HG02623 (cell line): ENCODE measurements around the gene MLKL.

ENCODE experiments used
- ATAC-seq: cut with Tn5 transposase; IDR thresholded peaks from one replicate; pipeline ENCODE4 v1.9.1; 2021; ENCODE audit warnings: moderate library complexity; ENCODE audit not compliant: unreplicated experiment

MLKL gene

DNA sequence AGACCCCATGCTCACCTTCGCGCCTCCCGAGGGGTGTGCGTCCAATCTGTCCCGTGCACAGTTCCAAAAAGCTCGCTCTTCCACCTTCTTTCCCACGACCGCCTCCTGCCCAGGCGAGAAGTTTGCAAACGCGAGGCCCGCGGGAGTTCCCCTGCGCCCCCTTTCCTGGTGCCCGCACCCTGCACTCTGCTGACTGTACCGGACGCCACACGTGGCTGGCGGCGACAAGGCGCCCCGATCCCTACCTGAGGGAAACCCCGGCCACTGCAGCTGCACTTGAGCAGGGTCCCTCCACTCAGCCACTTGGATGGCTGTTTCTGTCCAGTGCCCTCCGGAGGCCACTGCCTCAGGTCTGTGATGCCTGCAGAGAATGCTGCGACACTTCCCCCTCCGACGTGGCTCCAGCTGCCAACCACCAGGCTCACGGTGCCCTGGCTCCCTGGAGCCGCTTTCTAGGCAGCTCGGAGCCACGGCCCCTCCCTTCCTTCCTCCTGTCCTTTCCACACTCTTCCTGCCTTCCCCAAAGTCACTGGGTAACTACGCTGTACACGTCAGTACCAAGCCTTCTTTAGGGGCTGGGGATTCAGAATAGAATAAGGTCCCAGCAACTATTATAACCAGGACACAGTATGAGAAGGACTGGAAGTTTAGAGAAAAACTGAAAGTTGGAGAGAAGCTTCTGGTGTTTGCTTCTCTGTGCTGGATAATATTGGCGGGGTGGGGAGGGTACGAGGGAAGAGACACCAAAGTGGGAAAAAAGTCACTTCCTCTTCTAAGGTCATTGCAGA lies at the start of gene MLKL:
Gene MLKL, minus strand, starts transcription at position 425 of the 788 bp plus-strand sequence. CDS start 5,105 bp downstream, outside the sequence.
- peak; percentile 33 for ATAC-seq

DNA sequence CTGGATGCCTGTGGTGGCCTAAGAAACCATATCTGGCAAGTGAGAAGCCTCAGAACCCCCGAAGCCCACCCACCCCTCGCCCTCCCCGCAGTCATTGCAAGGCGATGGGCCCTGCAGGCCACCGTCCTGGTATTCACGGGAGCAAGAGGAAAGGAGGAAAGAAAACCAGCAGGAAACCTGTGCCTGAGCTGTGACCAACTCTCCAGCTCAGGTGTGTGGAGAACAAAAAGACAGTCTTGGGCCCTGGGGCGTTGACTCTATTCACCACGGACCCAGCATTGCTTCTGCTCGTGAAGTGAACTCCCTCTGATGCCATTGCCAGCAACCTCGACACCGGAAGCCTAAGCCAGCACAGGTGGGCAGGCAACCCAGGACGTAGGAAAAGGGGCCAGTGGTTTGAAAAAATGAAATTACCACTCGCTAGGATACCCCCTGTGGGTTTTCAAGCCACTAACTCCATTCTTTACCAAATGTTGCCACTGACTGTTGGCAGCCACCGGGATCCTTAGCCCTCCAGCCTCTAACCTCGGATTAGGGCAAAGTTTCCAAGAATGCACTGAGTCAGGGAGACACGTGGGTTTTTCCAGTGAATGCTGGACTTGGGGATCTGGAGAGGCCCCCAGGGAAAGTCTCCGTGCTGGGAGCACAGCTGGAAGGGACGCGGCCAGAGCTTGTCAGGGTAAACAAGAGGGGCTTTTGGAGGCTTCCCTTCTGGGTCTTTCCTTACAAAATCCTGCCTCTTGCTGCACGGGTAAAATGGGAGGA lies 48.8 kb upstream of the MLKL start:
- no peak for ATAC-seq

- no peak for ATAC-seq
Observed at GRCh38 chr16:74748616-74749026, 48.0 kb upstream of the MLKL start.

GRCh38 chr16:74747716-74748615 lies 47.3 kb upstream of the MLKL start:
- no peak for ATAC-seq

GRCh38 chr16:74745926-74746325 lies 45.3 kb upstream of the MLKL start:
- no peak for ATAC-seq

DNA sequence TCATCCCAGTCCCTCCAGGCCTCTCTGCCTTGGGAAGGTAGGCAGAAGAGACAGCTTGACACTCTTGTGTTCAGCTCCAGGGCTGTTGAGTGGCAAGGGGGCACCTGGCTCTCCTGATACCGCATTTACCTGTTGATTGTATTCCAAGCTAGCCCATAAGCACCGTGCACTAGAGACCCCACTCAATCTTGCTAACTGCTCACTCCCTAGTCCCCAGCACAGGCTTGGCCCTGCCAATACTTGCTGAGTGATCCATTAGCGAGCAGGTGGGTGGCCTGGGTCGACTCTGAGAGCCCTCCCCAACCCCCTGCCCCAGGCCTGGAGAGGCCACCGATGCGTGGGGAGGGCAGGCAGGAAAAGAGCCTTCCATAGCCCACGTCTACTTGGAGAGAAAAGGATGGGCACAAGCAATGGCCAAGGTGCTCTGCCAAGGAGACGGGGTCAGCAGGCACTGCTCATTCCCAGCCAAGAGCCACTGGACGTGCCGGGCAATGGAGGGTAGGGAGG lies 44.5 kb upstream of the MLKL start:
- ATAC-seq, result no peak

- ATAC-seq, result no peak
Observed at GRCh38 chr16:74744566-74744965, 43.9 kb upstream of the MLKL start.

- no peak for ATAC-seq
Observed at GRCh38 chr16:74743668-74744299, 43.1 kb upstream of the MLKL start.

- no peak for ATAC-seq
Observed at GRCh38 chr16:74743045-74743667, 42.5 kb upstream of the MLKL start.

DNA sequence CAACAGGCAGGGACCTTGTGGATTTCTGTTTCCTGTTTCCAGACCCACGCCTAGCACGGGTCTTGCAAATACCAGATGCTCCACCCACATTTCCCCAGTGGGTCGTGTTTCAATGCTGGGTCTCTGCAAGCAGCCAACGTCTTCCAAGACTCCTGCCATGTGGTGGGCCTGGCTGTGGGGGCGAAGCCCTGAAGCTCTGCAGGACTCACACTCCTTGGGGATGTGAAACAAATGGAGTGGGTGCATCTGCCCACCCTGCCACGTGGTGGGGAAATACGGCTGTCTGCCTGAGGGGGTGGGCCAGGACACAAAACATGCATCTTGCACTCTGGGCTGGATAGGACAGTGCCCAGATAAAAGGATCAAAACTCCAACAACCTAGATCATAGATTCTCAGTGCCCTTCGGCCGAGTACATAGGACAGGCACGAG lies 41.4 kb upstream of the MLKL start:
- no peak for ATAC-seq

GRCh38 chr16:74740795-74741304 lies 40.2 kb upstream of the MLKL start:
- no peak for ATAC-seq

- ATAC-seq, result no peak
Observed at GRCh38 chr16:74739275-74739674, 38.6 kb upstream of the MLKL start.

- no peak for ATAC-seq
Observed at GRCh38 chr16:74738816-74739215, 38.2 kb upstream of the MLKL start.

DNA sequence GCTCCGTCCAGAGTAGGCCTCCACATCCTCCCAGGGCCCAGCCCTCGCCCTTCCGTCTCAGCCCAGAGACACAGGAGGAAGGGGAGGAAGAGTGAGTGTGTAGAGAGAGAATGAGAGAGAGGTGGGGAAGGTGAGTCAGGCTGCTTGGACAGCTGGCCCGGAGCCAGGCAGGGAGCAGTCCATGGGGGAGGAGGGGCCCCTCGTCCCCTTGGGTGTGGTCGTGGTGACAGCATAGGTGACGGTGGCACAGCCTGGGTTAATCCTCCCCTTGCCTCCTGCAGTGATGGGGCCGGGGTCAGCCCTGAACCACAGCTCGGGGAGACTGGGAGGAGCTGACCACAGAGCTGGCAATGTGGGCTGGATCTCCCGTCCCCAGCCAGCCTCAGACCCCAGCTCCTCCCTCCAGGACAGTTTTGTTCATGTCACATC lies 37.5 kb upstream of the MLKL start:
- no peak for ATAC-seq

GRCh38 chr16:74737521-74737920 lies 36.9 kb upstream of the MLKL start:
- ATAC-seq, result no peak

- no peak for ATAC-seq
Observed at GRCh38 chr16:74736531-74737157, 36.0 kb upstream of the MLKL start.

DNA sequence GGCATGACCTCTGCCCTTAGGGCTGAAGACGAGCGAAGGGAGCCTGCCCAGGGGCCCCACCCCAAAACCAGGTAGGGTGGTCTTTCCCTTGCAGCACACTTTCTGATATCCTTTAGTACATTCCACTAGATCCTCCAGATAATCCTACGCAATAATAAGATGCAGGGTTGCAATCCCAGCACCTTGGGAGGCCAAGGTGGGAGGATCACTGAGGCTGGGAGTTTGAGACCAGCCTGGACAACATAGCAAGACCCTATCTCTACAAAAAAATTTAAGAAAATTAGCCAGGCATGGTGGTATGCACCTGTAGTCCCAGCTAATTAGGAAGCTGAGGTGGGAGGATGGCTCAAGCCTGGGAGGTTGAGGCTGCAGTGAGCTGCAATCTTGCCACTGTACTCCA lies 34.9 kb upstream of the MLKL start:
- no peak for ATAC-seq

GRCh38 chr16:74735162-74735452 lies 34.4 kb upstream of the MLKL start:
- ATAC-seq, result no peak

DNA sequence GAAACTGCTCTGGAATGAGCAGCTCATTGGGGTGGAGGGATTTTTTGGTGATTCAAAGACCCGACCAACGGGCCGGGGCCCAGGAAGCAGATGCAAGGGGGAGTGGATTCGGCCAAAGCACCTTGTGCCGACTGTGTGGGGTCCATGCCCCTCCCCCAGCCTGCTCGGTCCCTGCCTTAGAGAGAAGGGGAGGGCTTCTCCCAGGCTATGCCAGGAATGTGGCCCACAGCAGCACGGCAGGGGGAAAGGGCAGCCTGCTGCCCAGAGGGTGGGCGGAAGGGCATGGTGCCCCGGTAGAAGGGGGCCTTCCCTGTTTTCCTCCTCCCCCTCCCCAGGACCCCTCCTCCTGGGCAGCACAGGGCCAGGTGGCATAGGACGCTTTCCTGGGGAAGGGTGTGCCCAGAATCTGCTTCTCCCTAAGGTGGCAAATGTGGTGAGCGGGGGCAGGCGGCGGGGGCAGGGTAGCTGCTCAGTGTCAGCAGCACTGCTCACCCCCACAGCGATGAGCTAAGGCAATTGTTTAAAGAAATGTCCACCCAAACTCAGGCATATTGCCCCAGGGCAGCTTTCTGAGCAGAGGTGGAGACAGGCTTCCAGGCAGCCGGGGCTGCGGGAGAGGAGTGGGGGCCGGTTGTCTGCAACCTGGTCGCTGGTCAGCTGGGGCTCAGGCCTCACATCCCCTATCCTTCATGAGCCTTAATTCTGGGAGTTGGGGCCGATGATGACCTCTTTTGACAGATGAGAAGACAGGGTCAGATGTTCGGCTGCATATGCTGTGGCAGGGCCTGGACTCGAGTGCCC lies 33.9 kb upstream of the MLKL start:
- ATAC-seq, result no peak
